ENCODE measurements around the gene RESF1. TPM values are rescaled to one million over a fixed set of nuclear protein-coding genes. Genes with fewer than 3 reads are reported as not detected.

Gene RESF1, protein sequence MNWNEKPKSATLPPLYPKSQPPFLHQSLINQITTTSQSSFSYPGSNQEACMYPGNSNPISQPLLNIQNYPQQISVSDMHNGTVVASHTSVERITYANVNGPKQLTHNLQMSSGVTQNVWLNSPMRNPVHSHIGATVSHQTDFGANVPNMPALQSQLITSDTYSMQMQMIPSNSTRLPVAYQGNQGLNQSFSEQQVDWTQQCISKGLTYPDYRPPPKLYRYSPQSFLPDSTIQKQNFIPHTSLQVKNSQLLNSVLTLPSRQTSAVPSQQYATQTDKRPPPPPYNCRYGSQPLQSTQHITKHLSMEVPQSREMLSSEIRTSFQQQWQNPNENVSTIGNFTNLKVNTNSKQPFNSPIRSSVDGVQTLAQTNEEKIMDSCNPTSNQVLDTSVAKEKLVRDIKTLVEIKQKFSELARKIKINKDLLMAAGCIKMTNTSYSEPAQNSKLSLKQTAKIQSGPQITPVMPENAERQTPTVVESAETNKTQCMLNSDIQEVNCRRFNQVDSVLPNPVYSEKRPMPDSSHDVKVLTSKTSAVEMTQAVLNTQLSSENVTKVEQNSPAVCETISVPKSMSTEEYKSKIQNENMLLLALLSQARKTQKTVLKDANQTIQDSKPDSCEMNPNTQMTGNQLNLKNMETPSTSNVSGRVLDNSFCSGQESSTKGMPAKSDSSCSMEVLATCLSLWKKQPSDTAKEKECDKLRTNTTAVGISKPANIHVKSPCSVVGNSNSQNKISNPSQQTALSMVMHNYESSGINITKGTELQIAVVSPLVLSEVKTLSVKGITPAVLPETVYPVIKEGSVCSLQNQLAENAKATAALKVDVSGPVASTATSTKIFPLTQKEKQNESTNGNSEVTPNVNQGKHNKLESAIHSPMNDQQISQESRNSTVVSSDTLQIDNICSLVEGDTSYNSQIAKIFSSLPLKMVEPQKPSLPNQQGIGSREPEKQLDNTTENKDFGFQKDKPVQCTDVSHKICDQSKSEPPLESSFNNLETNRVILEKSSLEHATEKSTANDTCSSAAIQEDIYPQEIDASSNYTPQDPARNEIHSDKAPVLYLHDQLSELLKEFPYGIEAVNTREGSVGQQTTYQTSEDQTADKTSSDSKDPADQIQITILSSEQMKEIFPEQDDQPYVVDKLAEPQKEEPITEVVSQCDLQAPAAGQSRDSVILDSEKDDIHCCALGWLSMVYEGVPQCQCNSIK (N-terminal part only)
- 8.0 and 21.9 TPM in 2 replicates for total RNA-seq

DNA sequence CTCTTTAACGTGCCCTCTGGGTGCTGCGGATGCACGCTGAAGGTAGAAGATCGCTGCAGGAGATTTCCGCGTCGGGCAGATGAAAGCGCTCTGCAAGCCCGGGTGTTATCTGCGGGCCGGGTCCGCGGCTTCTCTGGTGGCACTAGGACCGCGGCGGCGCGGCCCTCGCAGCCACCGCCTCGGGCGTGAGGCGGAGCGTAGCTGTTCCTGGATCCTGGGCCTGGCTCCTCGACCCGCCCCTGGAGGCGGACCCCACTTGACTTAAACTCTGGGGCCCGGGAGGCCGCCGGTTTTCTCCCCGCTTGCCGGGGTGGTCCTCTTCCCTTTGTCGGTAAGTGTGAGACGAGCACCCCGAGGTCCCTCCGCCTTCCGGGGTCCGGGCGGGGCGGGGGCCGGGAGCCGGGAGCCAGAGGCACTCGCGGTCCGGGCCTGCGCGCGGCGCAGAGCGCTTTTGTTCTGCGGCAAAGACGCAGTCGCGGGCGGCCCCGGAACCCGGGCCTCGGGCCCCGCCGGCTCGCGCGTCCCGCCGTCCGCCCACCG is at the start of gene RESF1:
Gene RESF1, plus strand, starts transcription at position 255 of the 540 bp plus-strand sequence. CDS start 21,541 bp downstream, outside the sequence.

Other genes starting within 250 kb of the RESF1 start
- 5.4 and 10.8 TPM in 2 replicates for gene AMN1, start 230.4 kb upstream of the RESF1 start, total RNA-seq
- gene BICD1, start 147.4 kb downstream of the RESF1 start, total RNA-seq = 5.1 and 5.9 TPM in 2 replicates